HG03342 (cell line): Measurements from ENCODE around the gene NPTX1.
A peak's percentile ranks its signal among the peaks of the same experiment; 100 is the strongest.

Experiments
- ATAC-seq: cut with Tn5 transposase; IDR thresholded peaks from one replicate; pipeline ENCODE4 v1.9.1; 2021; ENCODE audit warnings: mild to moderate bottlenecking, moderate library complexity; ENCODE audit not compliant: unreplicated experiment

NPTX1 gene

DNA sequence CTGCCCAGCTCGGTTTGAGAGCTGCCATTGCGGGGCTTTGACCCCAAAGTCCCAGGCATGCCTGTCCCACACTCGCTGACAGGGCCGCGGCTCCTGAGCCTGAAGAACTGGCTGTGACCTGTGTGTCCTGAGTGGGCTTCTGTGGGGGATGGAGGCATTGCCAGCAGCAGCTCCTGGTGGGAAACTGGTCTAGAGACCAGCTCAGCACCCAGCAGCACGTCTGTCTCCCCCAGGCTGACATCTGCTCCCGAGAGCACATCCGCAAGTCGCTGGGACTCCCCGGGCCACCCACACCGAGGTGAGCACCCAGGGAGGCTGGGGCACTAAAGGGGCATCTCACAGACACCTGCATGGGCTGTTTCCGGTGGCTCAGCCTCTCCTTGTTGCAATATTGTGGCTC is 48.0 kb downstream of the NPTX1 start:
- ATAC-seq, result no peak

DNA sequence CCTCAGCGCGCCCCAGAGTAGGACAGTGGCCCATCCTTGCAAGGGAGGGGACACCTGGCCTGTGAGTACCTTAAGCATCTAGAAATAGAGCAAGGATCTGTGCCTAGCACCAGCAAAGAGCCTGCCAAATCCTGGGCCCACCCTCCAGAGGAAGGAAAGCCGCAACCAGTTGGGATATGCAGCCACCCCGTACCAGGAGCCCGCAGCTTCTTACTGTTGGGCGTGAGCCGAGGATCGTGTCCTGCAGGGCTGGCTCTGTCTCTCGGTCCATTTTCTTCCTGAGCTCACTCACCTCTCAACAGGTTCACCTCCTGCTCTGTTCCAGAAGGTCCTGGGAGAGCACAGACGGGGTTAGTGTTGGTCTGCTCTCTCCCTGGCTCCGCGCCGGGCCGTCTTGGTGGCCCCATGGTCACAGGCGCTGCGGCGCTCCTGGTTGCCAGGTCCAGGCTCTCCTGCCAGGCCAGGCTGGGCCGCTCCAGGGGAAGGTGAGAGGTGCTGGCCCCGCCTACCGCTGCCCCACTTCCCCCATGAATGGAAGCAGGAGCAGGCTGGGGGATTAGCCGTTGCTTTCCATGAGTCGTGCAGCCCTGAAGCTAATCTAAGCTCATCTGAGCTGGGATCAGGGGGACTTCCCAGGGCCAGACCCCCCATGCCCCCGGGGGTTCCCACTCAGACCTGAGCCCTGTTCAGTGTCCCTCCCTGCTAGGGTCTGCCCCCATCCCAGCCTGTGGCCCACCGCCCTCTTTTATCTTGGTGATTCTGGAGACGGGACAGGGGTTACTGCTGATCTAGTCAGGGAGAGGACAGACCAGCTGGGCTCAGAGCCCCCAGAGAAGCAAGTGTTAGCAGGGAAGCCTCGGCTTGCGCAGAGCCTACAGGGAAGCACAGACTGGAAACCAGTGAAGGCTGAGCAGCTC is 48.8 kb downstream of the NPTX1 start:
- ATAC-seq, result no peak

- ATAC-seq, result peak; percentile 61
Measured at GRCh38 chr17:80426671-80427326, 49.6 kb downstream of the NPTX1 start.

- ATAC-seq, result no peak
Measured at GRCh38 chr17:80425835-80426426, 50.5 kb downstream of the NPTX1 start.

- ATAC-seq, result no peak
Measured at GRCh38 chr17:80424878-80425765, 51.3 kb downstream of the NPTX1 start.

DNA sequence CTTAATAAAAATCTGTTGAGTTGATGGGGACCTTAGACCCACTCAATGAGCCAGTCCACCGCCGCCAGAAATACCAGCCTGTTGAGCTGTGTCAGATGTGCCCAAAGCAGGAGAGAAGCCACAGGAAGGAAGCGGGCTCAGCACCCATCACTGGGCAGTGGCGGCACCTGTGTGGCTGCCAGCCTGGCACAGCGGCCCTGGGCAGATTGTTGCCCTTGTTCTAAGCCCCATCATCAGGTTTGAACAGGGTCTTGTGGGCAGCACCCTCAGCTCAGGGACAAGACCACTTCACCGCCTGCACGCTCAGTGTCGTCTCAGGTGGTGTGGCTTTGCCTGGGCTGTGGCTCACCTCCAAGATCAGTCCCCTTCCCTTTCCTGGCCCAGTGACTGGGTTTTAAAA is 52.1 kb downstream of the NPTX1 start:
- ATAC-seq, result no peak

- ATAC-seq, result no peak
Measured at GRCh38 chr17:80423536-80424225, 52.7 kb downstream of the NPTX1 start.

DNA sequence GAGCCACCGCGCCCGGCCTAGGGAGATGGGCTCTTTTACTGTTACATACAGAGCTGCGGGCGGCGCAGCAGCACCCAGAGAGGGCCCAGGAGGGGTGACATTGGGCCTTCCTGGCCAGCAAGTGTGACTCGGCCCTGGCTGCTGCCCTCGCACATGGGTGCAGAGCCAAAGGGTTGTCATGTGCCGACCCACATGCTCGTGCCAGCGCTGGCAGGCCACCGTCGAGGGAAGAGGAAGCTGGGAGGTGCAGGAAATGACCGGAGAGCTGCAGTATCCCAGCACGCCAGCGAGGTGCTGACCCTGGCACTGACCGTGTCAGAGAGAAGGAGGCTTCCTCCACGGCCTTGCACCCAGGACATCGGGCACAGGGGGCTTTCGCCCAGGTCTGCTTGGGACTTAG is 53.4 kb downstream of the NPTX1 start:
- ATAC-seq, result no peak

- no peak for ATAC-seq
Measured at GRCh38 chr17:80422276-80422675, 54.1 kb downstream of the NPTX1 start.

- ATAC-seq, result no peak
Measured at GRCh38 chr17:80421381-80422090, 54.9 kb downstream of the NPTX1 start.

DNA sequence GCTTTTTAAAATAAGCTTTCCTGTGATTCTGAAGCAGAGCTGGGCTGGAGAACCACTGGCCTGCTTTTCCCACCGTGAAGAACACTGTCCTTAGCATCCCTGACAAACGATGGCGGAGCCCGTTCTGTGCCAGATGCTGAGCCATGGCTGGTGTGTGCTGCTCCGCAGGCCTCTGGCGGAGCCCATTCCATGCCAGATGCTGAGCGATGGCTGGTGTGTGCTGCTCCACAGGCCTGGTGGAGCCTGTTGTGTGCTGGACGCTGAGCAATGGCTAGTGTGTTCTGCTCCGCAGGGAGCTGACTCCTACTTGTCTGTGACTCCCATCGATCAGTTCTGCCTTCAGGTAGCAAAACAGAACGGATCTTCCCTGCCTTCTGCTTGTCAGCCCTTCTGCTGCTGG is 57.2 kb downstream of the NPTX1 start:
- no peak for ATAC-seq

DNA sequence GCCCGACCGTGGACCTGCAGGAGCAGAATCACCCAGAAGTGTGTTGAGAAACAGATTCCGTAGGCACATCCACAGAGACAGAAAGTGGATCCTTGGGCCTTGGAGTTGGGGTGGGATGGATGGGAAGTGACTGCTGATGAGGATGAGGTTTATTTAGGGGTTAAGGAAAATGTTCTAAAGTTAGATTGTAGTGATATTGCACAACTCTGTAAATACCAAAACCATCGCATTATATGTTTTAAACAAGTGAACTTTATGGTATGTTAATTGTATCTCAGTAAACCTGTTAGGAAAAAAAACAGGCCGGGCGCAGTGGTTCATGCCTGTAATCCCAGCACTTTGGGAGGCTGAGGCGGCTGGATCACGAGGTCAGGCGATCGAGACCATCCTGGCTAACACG is 57.8 kb downstream of the NPTX1 start:
- ATAC-seq, result no peak
